K562 (cell line): Measurements from ENCODE around the gene MLX. TPM values are rescaled to one million over a fixed set of nuclear protein-coding genes. Genes with fewer than 3 reads are reported as not detected.

Source experiments
- CHAMP1 ChIP-seq: fragments of 450-650 bp; IDR thresholded peaks from 2 replicates; pipeline ENCODE4 v1.6.1; 2016; ENCODE audit warnings: mild to moderate bottlenecking
- GATAD2A ChIP-seq: fragments of 450-650 bp; IDR thresholded peaks from 2 replicates; pipeline ENCODE4 v1.6.1; 2017
- ILK ChIP-seq: fragments of 450-650 bp; IDR thresholded peaks from 2 replicates; pipeline ENCODE4 v1.6.1; 2016; ENCODE audit warnings: missing genetic modification characterization, low read depth, mild to moderate bottlenecking, missing compliant biosample characterization, moderate library complexity, borderline replicate concordance
- MCM2 ChIP-seq: fragments of 450-650 bp; IDR thresholded peaks from 2 replicates; pipeline ENCODE4 v1.6.1; 2017; ENCODE audit warnings: low read depth, mild to moderate bottlenecking
- PCBP1 ChIP-seq: fragments of 200-400 bp; formaldehyde crosslinking; IDR thresholded peaks from 2 replicates; pipeline ENCODE4 v1.6.1; 2018; ENCODE audit warnings: mild to moderate bottlenecking, low read depth, low read length; ENCODE audit not compliant: poor library complexity, severe bottlenecking
- SMARCA4 ChIP-seq: fragments of 450-650 bp; IDR thresholded peaks from 2 replicates; pipeline ENCODE4 v1.6.1; 2016
- SP2 ChIP-seq: IDR thresholded peaks from 2 replicates; pipeline ENCODE4 v1.6.1; 2011; ENCODE audit warnings: mild to moderate bottlenecking, low read depth, low read length, moderate library complexity; ENCODE audit not compliant: poor library complexity, severe bottlenecking; ENCODE audit errors: extremely low read depth
- TFAM ChIP-seq: fragments of 250-450 bp; sonication (Bioruptor Pico); conservative IDR thresholded peaks from 2 replicates; pipeline ENCODE4 v1.5.0; 2021; ENCODE audit warnings: mild to moderate bottlenecking, moderate library complexity
- THRAP3 ChIP-seq: fragments of 450-650 bp; IDR thresholded peaks from 2 replicates; pipeline ENCODE4 v1.6.1; 2016; ENCODE audit warnings: mild to moderate bottlenecking, inconsistent platforms, borderline replicate concordance
- WHSC1 ChIP-seq: IDR thresholded peaks from one replicate; pipeline ENCODE4 v1.6.1; 2012; ENCODE audit warnings: low read length, control low read depth, inconsistent platforms
- ZBTB5 ChIP-seq: fragments of 450-650 bp; IDR thresholded peaks from 2 replicates; pipeline ENCODE4 v1.6.1; 2017; ENCODE audit warnings: antibody characterized with exemption
- ZC3H8 ChIP-seq: fragments of 450-650 bp; IDR thresholded peaks from 2 replicates; pipeline ENCODE4 v1.6.1; 2017
- ZNF232 ChIP-seq: sonication (generic); formaldehyde crosslinking; IDR thresholded peaks from 2 replicates; pipeline ENCODE4 v1.8.0; 2022; ENCODE audit warnings: mild to moderate bottlenecking, missing genetic modification reagents
- ZNF584 ChIP-seq: fragments of 200-800 bp; sonication (Bioruptor generic); IDR thresholded peaks from 2 replicates; pipeline ENCODE4 v1.6.1; 2016; ENCODE audit warnings: low read depth, mild to moderate bottlenecking, missing genetic modification characterization, missing compliant biosample characterization
- polyA plus RNA-seq, 8 experiments: library from polyadenylated mRNA; depleted of rRNA in 4 of 8; stranded (reverse) in 5 of 8; unstranded in 3 of 8; fragments of >200 nt; fragmentation: Nextera tagmentation in 2 of 8; fragmentation: Illumina TruSeq in 1 of 8; extraction: Ambion mirVana in 2 of 8; extraction: Trizol in 1 of 8; gene quantifications; 2 replicates each; pipeline versions ENCODE4 v1.2.1 to v1.2.3, GENCODE V29; 2011 to 2014; ENCODE audit warnings: inconsistent platforms in 1 of 8, missing spikeins in 1 of 8
- total RNA-seq, 7 experiments: library from RNA; depleted of rRNA in 6 of 7; stranded (reverse); fragments of >200 nt in 6 of 7; fragmentation: Illumina TruSeq in 2 of 7; extraction: Trizol in 2 of 7; gene quantifications; 2 replicates each; pipeline versions ENCODE4 v1.2.1 to v1.2.3, GENCODE V29; 2011 to 2021; ENCODE audit warnings: low replicate concordance in 1 of 7
- TF ChIP-seq, protein P1 (sequence below): fragments of 450-650 bp; IDR thresholded peaks from 2 replicates; pipeline ENCODE4 v1.6.1; 2018; ENCODE audit warnings: mild to moderate bottlenecking, low read depth; ENCODE audit not compliant: partially characterized antibody
- TF ChIP-seq, protein P2 (sequence below): sonication (generic); formaldehyde crosslinking; IDR thresholded peaks from 2 replicates; pipeline ENCODE4 v1.8.1; 2022; ENCODE audit warnings: missing genetic modification reagents
- TF ChIP-seq, protein P3 (sequence below): sonication (generic); formaldehyde crosslinking; IDR thresholded peaks from 2 replicates; pipeline ENCODE4 v1.8.0; 2022; ENCODE audit warnings: mild to moderate bottlenecking, missing genetic modification reagents
- TF ChIP-seq, protein P4 (sequence below): fragments of 250-450 bp; sonication (Bioruptor Pico); IDR thresholded peaks from 2 replicates; pipeline ENCODE4 v1.8.0; 2021; ENCODE audit warnings: moderate library complexity, mild to moderate bottlenecking, inconsistent platforms

MLX gene
- total and polyA plus RNA-seq, 9 of the 15 experiments (the other 6 are each of a cell fraction or from before 2014, with no cell fraction given), result 42.9 to 100 (median 58.9) TPM

DNA sequence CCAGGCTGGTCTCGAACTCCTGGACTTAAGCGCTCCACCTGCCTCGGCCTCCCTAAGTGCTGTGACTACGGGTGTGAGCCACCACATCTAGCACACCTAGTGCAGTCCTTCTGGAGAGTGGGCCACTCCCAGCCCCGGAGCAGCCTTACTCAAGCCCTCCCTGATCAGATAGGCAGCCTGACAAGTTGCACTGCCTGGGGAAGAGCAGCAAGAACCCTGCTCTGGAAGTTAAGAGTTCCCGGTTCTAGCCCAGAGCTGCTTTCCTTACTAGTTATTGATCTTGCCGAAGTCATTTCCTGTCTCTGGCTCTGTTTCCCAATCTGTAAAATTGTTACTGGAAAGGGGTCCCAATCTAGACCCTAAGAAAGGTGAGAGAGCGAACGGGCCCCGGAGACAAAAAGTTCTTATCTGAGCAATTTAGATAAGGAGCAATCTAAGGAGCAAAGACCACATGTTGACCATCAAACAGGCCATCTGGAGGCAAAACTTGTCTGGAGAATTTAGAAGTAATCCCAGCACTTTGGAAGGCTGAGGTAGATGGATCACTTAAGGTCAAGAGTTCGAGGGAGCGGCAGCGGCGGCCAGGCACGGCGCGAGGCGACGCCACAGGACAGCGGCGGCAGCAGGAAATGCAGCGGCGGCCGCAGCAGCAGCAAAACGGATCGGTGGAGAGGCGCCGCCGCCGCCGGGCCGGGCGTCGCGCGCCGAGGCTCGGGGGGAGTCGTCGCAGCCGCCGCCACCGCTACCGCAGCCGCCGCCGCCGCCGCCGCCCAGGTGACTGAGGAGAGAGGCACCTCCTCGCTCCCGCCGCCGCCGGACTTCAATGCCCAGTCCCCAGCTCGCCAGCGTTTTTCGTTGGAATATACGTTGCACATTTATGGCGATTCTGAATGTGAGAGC is 35.2 kb upstream of the MLX start (continued):
- no peak for TF ChIP-seq MCM2
- TF ChIP-seq, protein P1, sequence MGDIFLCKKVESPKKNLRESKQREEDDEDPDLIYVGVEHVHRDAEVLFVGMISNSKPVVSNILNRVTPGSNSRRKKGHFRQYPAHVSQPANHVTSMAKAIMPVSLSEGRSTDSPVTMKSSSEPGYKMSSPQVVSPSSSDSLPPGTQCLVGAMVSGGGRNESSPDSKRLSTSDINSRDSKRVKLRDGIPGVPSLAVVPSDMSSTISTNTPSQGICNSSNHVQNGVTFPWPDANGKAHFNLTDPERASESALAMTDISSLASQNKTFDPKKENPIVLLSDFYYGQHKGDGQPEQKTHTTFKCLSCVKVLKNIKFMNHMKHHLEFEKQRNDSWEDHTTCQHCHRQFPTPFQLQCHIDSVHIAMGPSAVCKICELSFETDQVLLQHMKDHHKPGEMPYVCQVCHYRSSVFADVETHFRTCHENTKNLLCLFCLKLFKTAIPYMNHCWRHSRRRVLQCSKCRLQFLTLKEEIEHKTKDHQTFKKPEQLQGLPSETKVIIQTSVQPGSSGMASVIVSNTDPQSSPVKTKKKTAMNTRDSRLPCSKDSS, result no peak
- no peak for TF ChIP-seq PCBP1
- TF ChIP-seq, protein P2, sequence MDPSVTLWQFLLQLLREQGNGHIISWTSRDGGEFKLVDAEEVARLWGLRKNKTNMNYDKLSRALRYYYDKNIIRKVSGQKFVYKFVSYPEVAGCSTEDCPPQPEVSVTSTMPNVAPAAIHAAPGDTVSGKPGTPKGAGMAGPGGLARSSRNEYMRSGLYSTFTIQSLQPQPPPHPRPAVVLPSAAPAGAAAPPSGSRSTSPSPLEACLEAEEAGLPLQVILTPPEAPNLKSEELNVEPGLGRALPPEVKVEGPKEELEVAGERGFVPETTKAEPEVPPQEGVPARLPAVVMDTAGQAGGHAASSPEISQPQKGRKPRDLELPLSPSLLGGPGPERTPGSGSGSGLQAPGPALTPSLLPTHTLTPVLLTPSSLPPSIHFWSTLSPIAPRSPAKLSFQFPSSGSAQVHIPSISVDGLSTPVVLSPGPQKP (CRISPR knock-in tag), result no peak
- TF ChIP-seq ZNF232 (CRISPR knock-in tag), result no peak
- TF ChIP-seq SP2, result no peak
- TF ChIP-seq CHAMP1, result no peak
- no peak for TF ChIP-seq ZC3H8
- no peak for TF ChIP-seq ILK (tag)
- peak; percentile 54 for TF ChIP-seq SMARCA4
- no peak for TF ChIP-seq GATAD2A
- TF ChIP-seq ZNF584 (CRISPR knock-in tag), result no peak
- TF ChIP-seq THRAP3, result no peak
- no peak for TF ChIP-seq WHSC1
- TF ChIP-seq, protein P3, sequence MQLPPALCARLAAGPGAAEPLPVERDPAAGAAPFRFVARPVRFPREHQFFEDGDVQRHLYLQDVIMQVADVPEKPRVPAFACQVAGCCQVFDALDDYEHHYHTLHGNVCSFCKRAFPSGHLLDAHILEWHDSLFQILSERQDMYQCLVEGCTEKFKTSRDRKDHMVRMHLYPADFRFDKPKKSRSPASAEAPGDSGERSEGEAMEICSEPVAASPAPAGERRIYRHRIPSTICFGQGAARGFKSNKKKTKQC (CRISPR knock-in tag), result no peak
- no peak for TF ChIP-seq TFAM (CRISPR knock-in tag)
- TF ChIP-seq, protein P4, sequence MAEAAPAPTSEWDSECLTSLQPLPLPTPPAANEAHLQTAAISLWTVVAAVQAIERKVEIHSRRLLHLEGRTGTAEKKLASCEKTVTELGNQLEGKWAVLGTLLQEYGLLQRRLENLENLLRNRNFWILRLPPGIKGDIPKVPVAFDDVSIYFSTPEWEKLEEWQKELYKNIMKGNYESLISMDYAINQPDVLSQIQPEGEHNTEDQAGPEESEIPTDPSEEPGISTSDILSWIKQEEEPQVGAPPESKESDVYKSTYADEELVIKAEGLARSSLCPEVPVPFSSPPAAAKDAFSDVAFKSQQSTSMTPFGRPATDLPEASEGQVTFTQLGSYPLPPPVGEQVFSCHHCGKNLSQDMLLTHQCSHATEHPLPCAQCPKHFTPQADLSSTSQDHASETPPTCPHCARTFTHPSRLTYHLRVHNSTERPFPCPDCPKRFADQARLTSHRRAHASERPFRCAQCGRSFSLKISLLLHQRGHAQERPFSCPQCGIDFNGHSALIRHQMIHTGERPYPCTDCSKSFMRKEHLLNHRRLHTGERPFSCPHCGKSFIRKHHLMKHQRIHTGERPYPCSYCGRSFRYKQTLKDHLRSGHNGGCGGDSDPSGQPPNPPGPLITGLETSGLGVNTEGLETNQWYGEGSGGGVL (CRISPR knock-in tag), result no peak
- no peak for TF ChIP-seq ZBTB5
